ENCODE data around the gene CHIC2. TPM values are rescaled to one million over a fixed set of nuclear protein-coding genes. Genes with fewer than 3 reads are reported as not detected.
A peak's percentile ranks its signal among the peaks of the same experiment; 100 is the strongest.
"Not testable (repeated sequence)": the region's sequence is repeated elsewhere in the genome, so short reads cannot be mapped to it uniquely, and the experiment has no call there.

The CHIC2 gene
- 34.2 TPM for polyA plus RNA-seq (2013)

DNA sequence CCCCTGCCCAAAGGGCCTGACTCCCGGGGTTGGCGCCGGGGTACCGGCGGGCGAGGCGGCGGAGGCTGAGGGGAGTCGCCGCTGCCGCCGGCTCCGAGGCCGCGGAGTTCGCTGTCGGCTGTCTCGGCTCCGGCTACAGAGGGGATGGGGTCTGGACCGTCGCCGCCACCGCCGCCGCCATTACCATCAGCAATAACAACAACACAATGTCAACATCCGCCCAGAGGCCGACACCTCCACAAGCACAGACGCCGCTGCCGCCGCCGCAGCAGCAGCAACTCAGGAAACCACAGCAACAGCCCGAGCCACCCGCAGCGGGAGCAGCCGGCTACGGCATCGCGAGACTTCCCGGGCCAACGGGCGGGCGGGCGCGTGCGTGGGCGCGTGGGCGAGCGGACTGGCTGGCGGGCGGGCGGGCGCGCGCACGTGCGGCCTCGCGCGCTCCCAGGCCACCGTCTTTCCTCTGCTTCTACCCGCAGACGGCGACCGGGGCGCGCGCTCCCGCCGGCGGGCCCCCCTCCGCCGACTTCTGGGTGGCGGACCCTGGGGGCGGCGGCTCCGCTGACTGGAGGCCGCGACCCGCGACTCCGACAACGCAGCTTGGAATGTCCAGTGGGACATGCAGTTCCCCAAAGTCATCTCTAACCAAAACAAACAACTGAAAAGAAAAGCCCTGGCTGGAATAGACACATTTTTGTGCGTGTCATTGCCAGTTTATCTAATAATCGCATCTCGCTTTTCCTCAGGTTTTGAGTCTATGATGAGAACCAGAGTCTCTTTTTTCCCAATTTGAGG is at the start of gene CHIC2:
CHIC2 (minus strand) TSS at position 289 of the 795 bp plus-strand sequence. CDS start 305 bp downstream, outside the sequence.
- H3K36me3 ChIP-seq (ENCODE audit: control insufficient read depth in 4 of 4, insufficient read depth in 4 of 4, low read length in 3 of 4), result peaks cover 0 to 3% (median 0%) of the 10 kb centered on the region in 4 experiments
- no peaks in the 10 kb centered on the region for H3K9me3 ChIP-seq (ENCODE audit: control extremely low read depth in 1 of 5, control insufficient read depth in 4 of 5, insufficient read depth in 2 of 5, low read depth in 1 of 5, low read length in 4 of 5)
- DNase-seq, result peak; percentile 94 to 98 (median 98)
- POLR2A ChIA-PET, result no interaction called here
- no peaks in the 10 kb centered on the region for H3K27me3 ChIP-seq (replicated peaks in 2 of 5; ENCODE audit: control insufficient read depth in 4 of 5, insufficient read depth in 5 of 5, low read length in 4 of 5)
- 0% methylated on average over 61 of the region's 87 CpGs for WGBS (ENCODE audit: insufficient coverage)
- H3K27ac ChIP-seq (ENCODE audit: insufficient read depth in 1 of 2, low read depth in 1 of 2, low read length in 2 of 2, poor library complexity in 1 of 2, severe bottlenecking in 2 of 2), result peak within 1 kb of the TSS; percentile 97 to 99
- H3K4me3 ChIP-seq (ENCODE audit: control insufficient read depth in 1 of 7, extremely low read depth in 1 of 7, insufficient read depth in 4 of 7, low read depth in 2 of 7, low read length in 6 of 7), result peak within 1 kb of the TSS; percentile 81 to 97 (median 96)
- CTCF ChIA-PET, result interaction anchor here (0.6 to 2.4 kb wide), 2 partner anchors 10 to 50 kb away, joined by 3 to 12 read pairs; no protein-coding TSS in a partner anchor
- peaks cover 35 to 52% (median 40%) of the 10 kb centered on the region in 4 experiments for H3K4me1 ChIP-seq (ENCODE audit: control extremely low read depth in 1 of 4, control insufficient read depth in 4 of 4, insufficient read depth in 4 of 4, low read length in 3 of 4)

- POLR2A ChIA-PET; H3K27ac ChIP-seq (ENCODE audit: insufficient read depth in 1 of 2, low read depth in 1 of 2, low read length in 2 of 2, poor library complexity in 1 of 2, severe bottlenecking in 2 of 2); DNase-seq; H3K4me3 ChIP-seq (ENCODE audit: control insufficient read depth in 1 of 7, extremely low read depth in 1 of 7, insufficient read depth in 4 of 7, low read depth in 2 of 7, low read length in 6 of 7); CTCF ChIA-PET; H3K9me3 ChIP-seq (ENCODE audit: control extremely low read depth in 1 of 5, control insufficient read depth in 4 of 5, insufficient read depth in 2 of 5, low read depth in 1 of 5, low read length in 4 of 5); H3K36me3 ChIP-seq (ENCODE audit: control insufficient read depth in 4 of 4, insufficient read depth in 4 of 4, low read length in 3 of 4): not testable (repeated sequence)
- peaks cover 3 to 16% (median 7%) of the 10 kb centered on the region in 4 experiments for H3K4me1 ChIP-seq (ENCODE audit: control extremely low read depth in 1 of 4, control insufficient read depth in 4 of 4, insufficient read depth in 4 of 4, low read length in 3 of 4)
- WGBS (ENCODE audit: insufficient coverage), result no CpG with 5 or more reads among the region's 1 CpG
- H3K27me3 ChIP-seq (replicated peaks in 2 of 5; ENCODE audit: control insufficient read depth in 4 of 5, insufficient read depth in 5 of 5, low read length in 4 of 5), result peaks cover 20 to 56% (median 40%) of the 10 kb centered on the region in 5 experiments
Measured at GRCh38 chr4:54113206-54113605, 48.8 kb upstream of the CHIC2 start.

GRCh38 chr4:54110019-54110416 is 45.6 kb upstream of the CHIC2 start:
- POLR2A ChIA-PET, result no interaction called here
- H3K4me1 ChIP-seq (ENCODE audit: control extremely low read depth in 1 of 4, control insufficient read depth in 4 of 4, insufficient read depth in 4 of 4, low read length in 3 of 4), result peaks cover 3 to 17% (median 7%) of the 10 kb centered on the region in 4 experiments
- no peaks in the 10 kb centered on the region for H3K36me3 ChIP-seq (ENCODE audit: control insufficient read depth in 4 of 4, insufficient read depth in 4 of 4, low read length in 3 of 4)
- no peak for DNase-seq
- CTCF ChIA-PET, result interaction anchor here (1.0 to 1.6 kb wide), 2 partner anchors 27 to 201 kb away, joined by 3 to 4 read pairs; no protein-coding TSS in a partner anchor
- no peaks in the 10 kb centered on the region for H3K9me3 ChIP-seq (ENCODE audit: control extremely low read depth in 1 of 5, control insufficient read depth in 4 of 5, insufficient read depth in 2 of 5, low read depth in 1 of 5, low read length in 4 of 5)
- peaks cover 39 to 88% (median 67%) of the 10 kb centered on the region in 5 experiments for H3K27me3 ChIP-seq (replicated peaks in 2 of 5; ENCODE audit: control insufficient read depth in 4 of 5, insufficient read depth in 5 of 5, low read length in 4 of 5)
- WGBS (ENCODE audit: insufficient coverage), result 16% methylated on average over 7 of the region's 10 CpGs
- H3K27ac ChIP-seq (ENCODE audit: insufficient read depth in 1 of 2, low read depth in 1 of 2, low read length in 2 of 2, poor library complexity in 1 of 2, severe bottlenecking in 2 of 2), result no peak overlapping the region
- no peak overlapping the region for H3K4me3 ChIP-seq (ENCODE audit: control insufficient read depth in 1 of 7, extremely low read depth in 1 of 7, insufficient read depth in 4 of 7, low read depth in 2 of 7, low read length in 6 of 7)

DNA sequence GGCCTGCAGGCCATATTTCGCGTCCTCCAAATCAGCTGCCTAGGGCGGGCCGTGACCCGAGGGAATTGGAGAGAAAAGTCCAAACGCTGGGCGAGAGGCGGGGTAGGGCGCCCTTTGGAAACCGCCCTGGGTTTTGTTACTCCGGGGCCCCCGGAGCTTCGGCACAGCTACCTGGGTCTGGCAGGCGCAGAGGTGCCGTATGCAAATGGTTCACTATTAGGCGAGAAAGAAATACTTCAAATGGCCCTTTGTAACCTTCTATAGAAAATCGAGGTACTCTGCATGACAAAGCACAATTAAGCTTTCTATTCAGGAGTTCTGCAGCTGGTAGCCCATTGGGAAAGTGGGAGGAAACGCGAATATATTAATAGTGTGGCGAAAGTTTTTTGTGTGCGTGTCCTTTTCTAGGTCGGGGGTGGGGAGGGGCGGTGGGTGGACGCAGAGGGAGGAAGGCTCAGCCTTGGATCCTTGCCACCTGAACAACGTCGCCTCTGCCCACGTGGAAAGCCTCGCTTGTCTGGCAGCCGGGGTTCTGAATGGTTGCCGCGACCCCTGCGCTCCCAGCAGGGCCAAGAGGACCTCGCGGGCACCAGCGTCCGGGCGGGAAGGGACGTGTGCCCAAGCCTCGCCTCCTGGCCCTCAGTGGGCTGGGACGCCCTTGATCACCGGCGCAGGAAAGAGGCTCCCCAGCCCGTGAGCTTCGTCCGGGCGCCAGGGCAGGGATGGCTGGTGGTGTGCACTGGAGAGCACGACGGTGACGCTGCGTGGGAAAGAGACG is 45.0 kb upstream of the CHIC2 start:
- H3K4me3 ChIP-seq (ENCODE audit: control insufficient read depth in 1 of 7, extremely low read depth in 1 of 7, insufficient read depth in 4 of 7, low read depth in 2 of 7, low read length in 6 of 7), result peak overlapping the region in 1 of 7 experiments; percentile 6
- no peaks in the 10 kb centered on the region for H3K9me3 ChIP-seq (ENCODE audit: control extremely low read depth in 1 of 5, control insufficient read depth in 4 of 5, insufficient read depth in 2 of 5, low read depth in 1 of 5, low read length in 4 of 5)
- CTCF ChIA-PET, result interaction anchor here (0.6 to 1.6 kb wide), 5 partner anchors 13 to 200 kb away, joined by 3 to 5 read pairs (median 3); no protein-coding TSS in a partner anchor
- POLR2A ChIA-PET, result no interaction called here
- peak in 1 of 3 donors; percentile 42 for DNase-seq
- peaks cover 3 to 17% (median 7%) of the 10 kb centered on the region in 4 experiments for H3K4me1 ChIP-seq (ENCODE audit: control extremely low read depth in 1 of 4, control insufficient read depth in 4 of 4, insufficient read depth in 4 of 4, low read length in 3 of 4)
- no peak overlapping the region for H3K27ac ChIP-seq (ENCODE audit: insufficient read depth in 1 of 2, low read depth in 1 of 2, low read length in 2 of 2, poor library complexity in 1 of 2, severe bottlenecking in 2 of 2)
- 5% methylated on average over 46 of the region's 51 CpGs for WGBS (ENCODE audit: insufficient coverage)
- no peaks in the 10 kb centered on the region for H3K36me3 ChIP-seq (ENCODE audit: control insufficient read depth in 4 of 4, insufficient read depth in 4 of 4, low read length in 3 of 4)
- peaks cover 39 to 93% (median 69%) of the 10 kb centered on the region in 5 experiments for H3K27me3 ChIP-seq (replicated peaks in 2 of 5; ENCODE audit: control insufficient read depth in 4 of 5, insufficient read depth in 5 of 5, low read length in 4 of 5)

DNA sequence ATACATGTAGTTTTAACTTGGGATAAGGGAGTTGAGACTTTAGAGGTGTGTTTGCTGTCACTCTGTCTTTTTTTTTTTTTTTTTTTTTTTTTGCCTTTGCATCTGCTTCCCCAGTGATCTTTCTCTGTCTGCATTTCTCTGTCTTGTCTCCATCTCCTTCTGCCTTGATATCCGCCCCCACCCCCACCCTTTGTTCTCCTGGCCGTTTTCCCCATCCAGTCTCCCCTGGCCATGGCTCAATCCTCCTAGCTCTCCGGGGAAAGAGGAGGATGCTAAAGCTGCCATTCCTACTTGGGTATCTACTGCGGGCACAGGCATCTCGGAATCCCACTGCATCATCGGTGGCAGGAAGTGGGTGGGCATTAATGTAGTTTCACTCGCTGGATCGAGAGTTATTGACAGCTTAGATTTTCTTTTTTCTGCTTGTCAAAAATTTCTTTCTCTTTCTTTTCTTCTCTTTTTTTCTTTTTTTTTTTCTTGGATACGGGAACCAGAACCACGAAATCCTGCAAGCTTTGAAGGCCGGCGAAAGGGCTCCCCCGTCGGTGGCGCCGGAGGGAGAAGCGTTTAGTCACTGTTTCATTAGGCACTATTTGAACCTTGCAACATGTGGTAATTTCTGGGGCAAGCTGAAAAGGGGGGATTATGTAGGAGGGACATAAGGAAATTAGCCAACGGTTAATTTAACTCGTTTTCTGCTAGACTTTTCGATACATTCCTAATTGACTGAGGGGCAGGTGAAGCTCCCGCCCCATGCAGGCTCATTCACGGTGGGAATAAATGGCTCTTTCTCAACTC is 43.7 kb upstream of the CHIC2 start:
- ChIA-PET POLR2A (interaction anchor here (0.7 kb wide), 1 partner anchor 10 kb away, joined by 3 read pairs; no protein-coding TSS in a partner anchor), CTCF (interaction anchor here (0.8 to 1.3 kb wide), 4 partner anchors 15 to 112 kb away, joined by 3 to 5 read pairs (median 3); no protein-coding TSS in a partner anchor)
- WGBS (ENCODE audit: insufficient coverage), result 9% methylated on average over 14 of the region's 22 CpGs
- peaks cover 46 to 98% (median 73%) of the 10 kb centered on the region in 5 experiments for H3K27me3 ChIP-seq (replicated peaks in 2 of 5; ENCODE audit: control insufficient read depth in 4 of 5, insufficient read depth in 5 of 5, low read length in 4 of 5)
- H3K27ac ChIP-seq (ENCODE audit: insufficient read depth in 1 of 2, low read depth in 1 of 2, low read length in 2 of 2, poor library complexity in 1 of 2, severe bottlenecking in 2 of 2), result no peak overlapping the region
- H3K9me3 ChIP-seq (ENCODE audit: control extremely low read depth in 1 of 5, control insufficient read depth in 4 of 5, insufficient read depth in 2 of 5, low read depth in 1 of 5, low read length in 4 of 5), result no peaks in the 10 kb centered on the region
- H3K36me3 ChIP-seq (ENCODE audit: control insufficient read depth in 4 of 4, insufficient read depth in 4 of 4, low read length in 3 of 4), result no peaks in the 10 kb centered on the region
- no peak overlapping the region for H3K4me3 ChIP-seq (ENCODE audit: control insufficient read depth in 1 of 7, extremely low read depth in 1 of 7, insufficient read depth in 4 of 7, low read depth in 2 of 7, low read length in 6 of 7)
- DNase-seq, result peak in 1 of 3 donors; percentile 43
- peaks cover 4 to 27% (median 17%) of the 10 kb centered on the region in 4 experiments for H3K4me1 ChIP-seq (ENCODE audit: control extremely low read depth in 1 of 4, control insufficient read depth in 4 of 4, insufficient read depth in 4 of 4, low read length in 3 of 4)

GRCh38 chr4:54104907-54105306 is 40.5 kb upstream of the CHIC2 start:
- Histone ChIP-seq H3K4me1 (ENCODE audit: control extremely low read depth in 1 of 4, control insufficient read depth in 4 of 4, insufficient read depth in 4 of 4, low read length in 3 of 4) (peaks cover 4 to 46% (median 32%) of the 10 kb centered on the region in 4 experiments), H3K9me3 (ENCODE audit: control extremely low read depth in 1 of 5, control insufficient read depth in 4 of 5, insufficient read depth in 2 of 5, low read depth in 1 of 5, low read length in 4 of 5) (no peaks in the 10 kb centered on the region), H3K4me3 (ENCODE audit: control insufficient read depth in 1 of 7, extremely low read depth in 1 of 7, insufficient read depth in 4 of 7, low read depth in 2 of 7, low read length in 6 of 7) (no peak overlapping the region), H3K27me3 (replicated peaks in 2 of 5; ENCODE audit: control insufficient read depth in 4 of 5, insufficient read depth in 5 of 5, low read length in 4 of 5) (peaks cover 44 to 100% (median 76%) of the 10 kb centered on the region in 5 experiments), H3K27ac (ENCODE audit: insufficient read depth in 1 of 2, low read depth in 1 of 2, low read length in 2 of 2, poor library complexity in 1 of 2, severe bottlenecking in 2 of 2) (no peak overlapping the region), H3K36me3 (ENCODE audit: control insufficient read depth in 4 of 4, insufficient read depth in 4 of 4, low read length in 3 of 4) (no peaks in the 10 kb centered on the region)
- WGBS (ENCODE audit: insufficient coverage), result 23% methylated on average over 1 of the region's 1 CpG
- ChIA-PET POLR2A (no interaction called here), CTCF (interaction anchor here (1.0 to 2.7 kb wide), 4 partner anchors 11 to 196 kb away, joined by 3 to 11 read pairs (median 3); no protein-coding TSS in a partner anchor)
- peak in 2 of 3 donors; percentile 51 to 63 for DNase-seq

Data from common myeloid progenitor, CD34-positive (primary cell).